Occipital lobe (tissue), 2 donors: Measurements from ENCODE around the gene CX3CL1. TPM values are rescaled to one million over a fixed set of nuclear protein-coding genes. Genes with fewer than 3 reads are reported as not detected.
"Not testable (repeated sequence)": the region's sequence is repeated elsewhere in the genome, so short reads cannot be mapped to it uniquely, and the experiment has no call there.

ENCODE experiments used
- DNase-seq: peaks from one replicate; lab custom pipeline; 2025; lab: John Stamatoyannopoulos, UW
- total RNA-seq: library from RNA; depleted of rRNA; stranded (reverse); fragments of >200 nt; gene quantifications from one replicate; pipeline ENCODE4 v1.2.3, GENCODE V29; 2014

CX3CL1 gene
- total RNA-seq, 1 donor from 2014 or later = 2.5 TPM

DNA sequence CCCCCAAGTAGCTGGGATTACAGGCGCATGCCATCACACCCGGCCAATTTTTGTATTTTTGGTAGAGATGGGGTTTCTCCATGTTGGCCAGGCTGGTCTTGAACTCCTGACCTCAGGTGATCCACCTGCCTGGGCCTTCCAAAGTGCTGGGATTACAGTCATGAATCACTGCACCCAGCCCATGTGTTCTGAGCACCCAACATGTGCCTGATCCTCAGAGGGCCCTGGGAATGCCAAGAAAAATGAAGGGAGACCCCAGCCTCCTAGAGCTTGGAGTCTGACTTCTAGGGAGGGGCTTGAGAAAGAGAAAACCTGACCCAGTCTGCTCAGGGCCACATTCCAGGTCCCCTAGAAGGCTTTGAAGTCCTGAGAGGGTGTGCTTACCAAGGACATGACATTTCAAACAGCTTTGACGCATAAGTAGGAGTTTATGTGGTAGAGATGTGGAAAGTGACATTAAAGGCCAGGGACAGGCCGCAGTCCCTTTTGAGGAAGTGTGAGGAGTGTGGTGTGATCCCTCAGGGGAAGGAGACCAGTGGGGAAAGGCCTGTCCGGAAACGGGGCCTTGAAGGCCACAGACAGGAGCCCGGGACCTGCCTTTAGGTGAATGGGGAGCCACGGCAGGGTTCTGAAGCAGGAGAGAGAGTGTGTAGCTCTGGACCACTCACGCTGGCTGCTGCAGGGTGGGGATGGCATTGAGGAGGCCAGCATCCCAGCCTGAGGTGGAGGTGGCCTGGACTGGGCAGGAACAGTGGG is 14.8 kb upstream of the CX3CL1 start:
- no peak for DNase-seq

- no peak for DNase-seq
Measured at GRCh38 chr16:57358086-57358420, 14.2 kb upstream of the CX3CL1 start.

- DNase-seq = no peak
Measured at GRCh38 chr16:57358527-57359095, 13.7 kb upstream of the CX3CL1 start, which contains the start of gene CCL22. Gene CCL22, plus strand, starts transcription at chr16:57358783. Its CDS starts 34 bp downstream, at chr16:57358817.

DNA sequence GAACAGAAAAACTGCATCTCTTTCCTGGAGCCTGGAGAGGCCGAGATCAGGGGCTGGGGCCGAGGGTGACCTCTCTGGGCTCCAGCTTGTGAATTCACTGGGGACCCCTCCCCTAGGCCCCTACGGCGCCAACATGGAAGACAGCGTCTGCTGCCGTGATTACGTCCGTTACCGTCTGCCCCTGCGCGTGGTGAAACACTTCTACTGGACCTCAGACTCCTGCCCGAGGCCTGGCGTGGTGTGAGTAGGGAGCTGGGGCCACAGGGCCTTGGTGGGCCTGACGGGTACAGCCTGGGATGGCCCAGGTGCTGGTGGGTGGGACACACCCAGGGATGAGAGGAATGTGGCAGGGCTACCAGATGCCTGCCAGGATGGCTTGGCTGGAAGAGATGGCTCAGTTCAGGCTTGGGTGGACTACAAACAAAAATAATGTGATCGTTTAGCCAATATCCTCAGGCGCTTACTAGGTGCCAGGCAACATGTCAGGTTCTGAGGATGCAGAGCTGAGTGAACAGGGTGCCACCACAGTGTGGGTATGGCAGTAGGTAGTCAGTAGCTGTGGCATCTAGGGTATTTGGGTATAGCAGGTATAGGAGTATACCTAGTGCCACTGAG is 11.9 kb upstream of the CX3CL1 start:
- DNase-seq = no peak

DNA sequence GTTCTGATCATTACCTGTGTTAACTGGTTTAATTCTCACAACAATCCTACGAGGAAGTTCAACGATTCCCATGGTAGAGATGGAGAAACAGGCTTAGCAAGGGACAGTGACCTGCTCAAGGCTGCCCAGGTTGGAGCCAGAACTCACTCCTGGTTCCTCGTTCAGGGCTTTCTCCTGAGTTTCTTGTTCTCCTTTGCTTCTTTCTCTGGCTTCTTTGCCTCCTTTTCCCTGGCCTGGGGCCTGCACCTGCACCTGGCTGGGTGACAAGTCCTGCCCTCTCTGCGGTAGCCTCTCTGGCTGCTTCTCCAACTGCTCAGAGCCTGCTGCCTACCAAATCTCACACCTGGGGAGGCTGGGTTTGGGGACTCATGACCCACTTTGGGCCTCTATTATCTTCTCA is 10.9 kb upstream of the CX3CL1 start:
- DNase-seq = no peak

GRCh38 chr16:57364143-57364542 is 8.1 kb upstream of the CX3CL1 start:
- DNase-seq = no peak

- DNase-seq = no peak
Measured at GRCh38 chr16:57366544-57367040, 5.7 kb upstream of the CX3CL1 start.

GRCh38 chr16:57367116-57367752 is 5.1 kb upstream of the CX3CL1 start:
- DNase-seq = no peak

GRCh38 chr16:57371494-57372371 is 557 bp upstream of the CX3CL1 start:
- DNase-seq = no peak

DNA sequence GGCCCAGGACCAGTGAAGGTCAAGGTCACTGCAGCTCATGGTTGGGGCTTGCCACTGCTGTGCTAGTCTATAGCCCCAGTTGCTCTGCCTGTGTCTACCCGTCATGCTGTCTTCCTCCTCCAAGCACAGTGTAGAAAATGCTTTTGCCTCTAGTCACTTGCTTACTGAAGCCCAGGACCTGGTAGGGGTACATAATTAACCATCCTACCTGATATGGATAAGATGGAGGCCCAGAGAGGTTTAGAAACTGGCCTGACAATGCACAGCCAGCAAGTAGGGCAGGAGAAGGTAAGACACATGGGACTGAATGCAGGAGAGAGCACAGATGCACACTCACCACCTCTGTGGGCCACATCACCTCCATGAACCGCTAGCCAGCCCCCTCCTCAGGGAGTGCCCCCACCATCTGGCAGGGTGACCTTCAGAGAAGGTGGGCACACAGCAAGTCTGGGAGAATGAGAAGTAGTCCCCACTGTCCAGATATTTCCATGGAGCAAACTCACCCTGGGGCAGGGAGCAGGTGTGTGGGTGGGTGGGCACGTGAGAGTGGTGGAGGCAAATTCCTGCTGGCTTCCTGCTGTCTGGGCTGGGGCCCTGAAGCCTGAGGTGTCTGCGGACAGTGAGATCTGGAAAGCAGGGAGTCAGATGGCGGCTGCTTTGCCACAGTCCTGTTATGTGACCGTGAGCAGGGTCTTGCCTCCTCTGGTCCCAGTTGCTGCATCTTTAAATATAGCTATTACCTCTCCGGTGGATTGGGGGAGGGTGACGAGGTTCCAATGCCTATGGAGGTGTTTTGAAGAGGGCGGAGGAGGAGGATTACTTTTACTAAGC is 1.0 kb downstream of the CX3CL1 start:
- no peak for DNase-seq

GRCh38 chr16:57374067-57374534 is 1.8 kb downstream of the CX3CL1 start:
- peak; percentile 76 for DNase-seq

DNA sequence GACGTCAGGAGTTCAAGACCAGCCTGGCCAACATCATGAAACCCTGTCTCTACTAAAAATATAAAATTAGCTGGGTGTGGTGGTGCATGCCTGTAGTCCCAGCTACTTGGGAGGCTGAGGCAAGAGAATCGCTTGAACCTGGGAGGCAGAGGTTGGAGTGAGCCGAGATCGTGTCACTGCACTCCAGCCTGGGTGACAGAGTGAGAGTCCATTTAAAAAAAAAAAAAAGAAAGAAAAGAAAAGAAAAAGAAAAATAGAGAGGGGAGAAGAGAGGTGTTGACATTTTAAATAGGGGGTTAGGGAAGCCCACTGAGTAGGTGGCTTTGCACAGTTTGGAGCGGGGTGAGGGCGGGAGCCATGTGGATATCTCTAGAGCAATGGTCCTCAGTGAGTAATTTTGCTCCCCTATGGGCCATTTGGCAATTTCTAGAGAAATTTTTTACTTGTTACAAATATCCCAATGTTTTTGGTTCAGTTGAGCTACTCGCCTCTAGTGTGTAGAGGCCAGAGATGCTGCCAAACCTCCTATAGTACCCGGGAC is 2.7 kb downstream of the CX3CL1 start:
- not testable (repeated sequence) for DNase-seq

DNA sequence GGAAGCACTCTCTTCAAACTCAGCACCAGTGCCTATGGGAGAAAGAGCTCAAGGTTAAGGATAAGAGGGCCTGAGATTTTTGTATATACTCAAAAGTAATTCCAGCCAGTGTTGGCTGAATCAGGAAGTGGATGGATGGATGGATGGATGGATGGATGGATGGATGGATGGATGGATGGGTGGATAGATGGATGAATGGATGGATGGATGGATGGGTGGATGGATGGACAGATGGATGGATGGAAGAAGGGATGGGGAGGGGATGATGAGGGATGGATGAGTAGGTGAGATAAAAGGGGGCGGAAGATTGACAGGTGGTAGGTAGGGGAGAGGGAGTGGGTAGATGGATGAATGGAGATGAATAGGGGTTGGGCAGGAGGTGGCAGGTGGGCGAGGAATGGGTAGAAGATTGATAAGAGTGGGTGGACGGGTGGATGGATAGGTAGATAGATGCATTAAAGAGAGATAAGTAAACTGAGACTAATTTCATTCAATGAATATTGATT is 4.1 kb downstream of the CX3CL1 start:
- DNase-seq = no peak

GRCh38 chr16:57377080-57377841 is 5.0 kb downstream of the CX3CL1 start:
- DNase-seq = no peak

- DNase-seq = no peak
Measured at GRCh38 chr16:57379579-57379978, 7.3 kb downstream of the CX3CL1 start.

GRCh38 chr16:57380671-57381462 is 8.6 kb downstream of the CX3CL1 start:
- DNase-seq = no peak

GRCh38 chr16:57381791-57382534 is 9.7 kb downstream of the CX3CL1 start:
- DNase-seq = no peak
